Activated B cell treated with CpG ODN at 0.5 μM for 24 hours (primary cell): Measurements from ENCODE around the gene ATP2B1. TPM values are rescaled to one million over a fixed set of nuclear protein-coding genes. Genes with fewer than 3 reads are reported as not detected.
A peak's percentile ranks its signal among the peaks of the same experiment; 100 is the strongest.

Experiments
- ATAC-seq: fragments of 200-7000 bp; cut with Tn5 transposase; one replicate; pipeline ENCODE4 v1.10.0; 2021; ENCODE audit warnings: low read depth, mild to moderate bottlenecking, moderate library complexity
- CTCF ChIA-PET: fragments of 350-600 bp; sonication (Branson Sonifier 250); formaldehyde crosslinking; loops from one replicate; lab custom pipeline; 2021; ENCODE audit warnings: antibody characterized with exemption; lab: Charles Lee
- POLR2A ChIA-PET: fragments of 350-600 bp; sonication (Branson Sonifier 250); formaldehyde crosslinking; loops from one replicate; lab custom pipeline; 2021; ENCODE audit warnings: antibody characterized with exemption; lab: Charles Lee
- DNase-seq: peaks from one replicate; pipeline ENCODE4 v3.0.0; 2022
- H3K27ac Mint-ChIP-seq: one replicate; pipeline ENCODE4 v1.8.0; 2020; ENCODE audit warnings: mixed read lengths
- H3K27me3 Mint-ChIP-seq: one replicate; pipeline ENCODE4 v1.8.0; 2021; ENCODE audit warnings: mixed read lengths
- H3K36me3 Mint-ChIP-seq: one replicate; pipeline ENCODE4 v1.8.0; 2021; ENCODE audit warnings: low read depth, mixed read lengths
- H3K4me1 Mint-ChIP-seq: one replicate; pipeline ENCODE4 v1.8.0; 2021; ENCODE audit warnings: mixed read lengths
- H3K4me3 Mint-ChIP-seq: one replicate; pipeline ENCODE4 v1.8.0; 2020; ENCODE audit warnings: mild to moderate bottlenecking, mixed read lengths
- H3K9me3 Mint-ChIP-seq: one replicate; pipeline ENCODE4 v1.8.0; 2020; ENCODE audit warnings: mixed read lengths
- intact Hi-C: fragments of 100-400 bp; cut with micrococcal nuclease; formaldehyde crosslinking; loops from one replicate; pipeline ENCODE4 v1.15.1; 2024
- total RNA-seq: library from RNA; stranded (reverse); gene quantifications from 2 replicates; pipeline ENCODE4 v1.2.3, GENCODE V29; 2022
- TF ChIP-seq, protein P1 (sequence below): fragments of 200-600 bp; IDR thresholded peaks from one replicate; pipeline ENCODE4 v1.8.0; 2022; ENCODE audit warnings: antibody characterized with exemption, mild to moderate bottlenecking

The ATP2B1 gene
- total RNA-seq, 1 donor from 2014 or later, result 136 TPM

DNA sequence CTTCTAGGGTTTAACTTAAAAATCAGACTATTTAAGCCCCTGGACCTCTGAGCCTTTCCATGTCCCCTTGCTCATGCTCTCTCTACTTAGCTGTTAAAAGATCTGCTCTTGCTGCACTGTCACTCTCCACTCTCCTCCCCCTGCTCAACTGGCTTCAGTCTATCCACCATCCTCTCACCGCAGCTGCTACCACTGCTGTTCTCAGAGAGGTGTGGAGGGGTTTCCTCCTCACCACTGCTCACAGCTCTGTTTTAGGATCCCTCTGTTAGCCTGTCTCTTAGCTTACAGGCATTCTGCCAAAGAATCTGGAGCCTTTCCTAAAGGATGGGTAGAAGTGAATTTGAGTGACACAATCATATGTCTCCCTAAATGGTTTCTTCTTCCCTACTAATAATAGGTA is 43.7 kb upstream of the ATP2B1 start:
- TF ChIP-seq, protein P1, sequence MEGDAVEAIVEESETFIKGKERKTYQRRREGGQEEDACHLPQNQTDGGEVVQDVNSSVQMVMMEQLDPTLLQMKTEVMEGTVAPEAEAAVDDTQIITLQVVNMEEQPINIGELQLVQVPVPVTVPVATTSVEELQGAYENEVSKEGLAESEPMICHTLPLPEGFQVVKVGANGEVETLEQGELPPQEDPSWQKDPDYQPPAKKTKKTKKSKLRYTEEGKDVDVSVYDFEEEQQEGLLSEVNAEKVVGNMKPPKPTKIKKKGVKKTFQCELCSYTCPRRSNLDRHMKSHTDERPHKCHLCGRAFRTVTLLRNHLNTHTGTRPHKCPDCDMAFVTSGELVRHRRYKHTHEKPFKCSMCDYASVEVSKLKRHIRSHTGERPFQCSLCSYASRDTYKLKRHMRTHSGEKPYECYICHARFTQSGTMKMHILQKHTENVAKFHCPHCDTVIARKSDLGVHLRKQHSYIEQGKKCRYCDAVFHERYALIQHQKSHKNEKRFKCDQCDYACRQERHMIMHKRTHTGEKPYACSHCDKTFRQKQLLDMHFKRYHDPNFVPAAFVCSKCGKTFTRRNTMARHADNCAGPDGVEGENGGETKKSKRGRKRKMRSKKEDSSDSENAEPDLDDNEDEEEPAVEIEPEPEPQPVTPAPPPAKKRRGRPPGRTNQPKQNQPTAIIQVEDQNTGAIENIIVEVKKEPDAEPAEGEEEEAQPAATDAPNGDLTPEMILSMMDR, result no peak
- CTCF ChIA-PET, result no interaction called here
- POLR2A ChIA-PET, result interaction anchor here (0.9 to 2.6 kb wide), 5 partner anchors 9 to 266 kb away, joined by 3 to 25 read pairs (median 4); partner anchors contain the start of gene ATP2B1
- Mint-ChIP-seq H3K27ac (peak overlapping the region; percentile 74), H3K4me1 (peaks cover 41% of the 10 kb centered on the region), H3K4me3 (no peak overlapping the region), H3K27me3 (no peaks in the 10 kb centered on the region), H3K9me3 (peaks cover 5% of the 10 kb centered on the region), H3K36me3 (no peaks in the 10 kb centered on the region)
- intact Hi-C loops, result loop anchor here (1.0 kb wide), 1 partner anchor 8 kb away; no protein-coding TSS in a partner anchor
- DNase-seq (no peak), ATAC-seq (peak; percentile 79)

DNA sequence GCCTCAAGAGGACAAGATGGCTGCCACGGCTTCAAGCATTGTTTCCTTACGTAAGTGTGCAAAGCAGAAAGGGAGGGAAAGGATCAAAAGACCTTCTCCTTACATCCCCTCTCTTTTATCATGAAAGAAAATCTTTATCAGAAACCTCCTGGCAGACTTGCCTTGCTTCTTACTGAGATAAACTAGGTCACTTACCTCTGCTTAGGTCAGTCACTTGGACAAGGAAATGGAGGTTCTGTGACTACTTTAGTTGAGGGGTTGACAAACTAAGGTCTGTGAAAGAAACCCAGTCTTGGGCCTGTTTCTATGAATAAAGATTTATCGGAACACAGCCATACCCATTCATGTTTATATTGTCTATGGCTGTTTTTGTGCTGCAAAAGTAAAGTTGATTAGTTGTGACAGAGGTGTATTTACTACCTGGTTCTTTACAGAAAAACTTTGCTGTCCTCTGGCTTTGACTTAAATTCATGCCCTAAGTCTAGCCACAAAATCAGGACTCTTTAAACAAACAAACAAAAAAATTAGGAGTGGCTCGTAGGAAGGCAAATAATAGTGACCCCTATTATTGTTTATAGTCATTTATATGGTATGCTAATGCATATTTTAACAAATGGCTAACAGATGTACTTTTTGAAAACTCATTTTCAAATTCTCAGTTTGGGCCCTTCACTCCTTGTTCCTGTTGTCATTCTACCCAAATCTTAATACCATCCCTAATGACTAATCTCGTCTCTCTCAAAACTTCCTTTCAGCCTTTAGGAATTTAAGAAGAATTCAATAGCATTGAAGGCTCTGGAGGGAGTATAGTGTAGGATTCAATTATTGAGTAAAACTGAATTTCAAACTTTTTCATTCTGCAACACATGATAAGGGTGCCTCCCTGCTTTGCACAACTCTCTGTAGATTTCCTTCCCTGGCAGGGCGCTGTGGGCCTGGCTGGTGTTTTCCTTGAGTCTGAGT is 42.0 kb upstream of the ATP2B1 start:
- ChIA-PET CTCF (no interaction called here), POLR2A (no interaction called here)
- Mint-ChIP-seq H3K36me3 (no peaks in the 10 kb centered on the region), H3K4me3 (no peak overlapping the region), H3K27ac (no peak overlapping the region), H3K9me3 (no peaks in the 10 kb centered on the region), H3K4me1 (peaks cover 26% of the 10 kb centered on the region), H3K27me3 (no peaks in the 10 kb centered on the region)
- no peak for ATAC-seq
- TF ChIP-seq, protein P1, result no peak
- intact Hi-C loops, result no loop called here
- DNase-seq, result no peak

DNA sequence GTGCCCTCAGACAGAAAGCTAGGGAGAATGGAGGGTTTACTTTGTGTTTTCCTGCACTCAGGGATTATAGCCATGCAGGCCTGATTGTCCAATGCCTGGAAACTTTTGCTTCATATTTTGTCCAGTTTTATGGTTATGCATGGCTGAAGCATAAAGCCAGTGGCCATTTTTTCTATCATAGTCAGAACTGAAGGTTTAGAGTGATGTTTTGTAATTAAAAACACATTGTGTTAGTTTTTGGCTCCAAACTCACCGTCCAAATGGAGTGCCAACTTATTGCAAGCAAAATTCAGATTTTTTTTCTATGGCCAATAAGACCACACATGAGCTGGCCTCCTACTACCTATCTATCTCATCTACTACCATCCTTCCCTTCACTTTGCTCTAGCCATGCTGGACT is 40.2 kb upstream of the ATP2B1 start:
- ATAC-seq, result no peak
- DNase-seq, result no peak
- H3K27me3 Mint-ChIP-seq, result no peaks in the 10 kb centered on the region
- ChIA-PET CTCF (no interaction called here), POLR2A (interaction anchor here (0.8 kb wide), 1 partner anchor 40 kb away, joined by 3 read pairs; no protein-coding TSS in a partner anchor)
- no peaks in the 10 kb centered on the region for H3K9me3 Mint-ChIP-seq
- H3K4me3 Mint-ChIP-seq, result no peak overlapping the region
- H3K36me3 Mint-ChIP-seq, result no peaks in the 10 kb centered on the region
- peaks cover 21% of the 10 kb centered on the region for H3K4me1 Mint-ChIP-seq
- intact Hi-C loops, result no loop called here
- H3K27ac Mint-ChIP-seq, result no peak overlapping the region
- TF ChIP-seq, protein P1, result no peak

DNA sequence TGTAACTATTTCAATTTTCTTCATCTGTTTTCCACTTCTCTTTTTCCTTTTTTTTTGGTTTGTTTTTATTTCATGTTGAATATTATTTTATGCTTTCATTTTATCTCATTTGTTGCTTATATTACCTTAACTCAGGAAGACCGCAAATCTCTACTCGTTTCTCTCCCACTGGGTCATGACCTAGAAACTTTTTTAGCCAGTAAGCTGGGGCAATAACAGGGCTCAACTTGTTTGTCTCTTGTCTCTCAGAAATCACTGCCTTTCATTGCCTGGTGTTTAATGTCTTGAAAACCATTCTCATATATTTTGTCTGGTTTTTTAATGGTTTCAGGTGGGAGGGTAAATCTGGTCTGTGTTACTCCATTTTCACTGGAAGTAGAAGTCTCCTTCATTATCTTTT is 36.6 kb upstream of the ATP2B1 start:
- ChIA-PET POLR2A (no interaction called here), CTCF (no interaction called here)
- Mint-ChIP-seq H3K36me3 (peaks cover 14% of the 10 kb centered on the region), H3K9me3 (peaks cover 15% of the 10 kb centered on the region), H3K27ac (peak overlapping the region; percentile 37), H3K4me1 (peaks cover 19% of the 10 kb centered on the region), H3K27me3 (no peaks in the 10 kb centered on the region), H3K4me3 (no peak overlapping the region)
- intact Hi-C loops, result no loop called here
- DNase-seq (no peak), ATAC-seq (no peak)
- TF ChIP-seq, protein P1, result no peak

DNA sequence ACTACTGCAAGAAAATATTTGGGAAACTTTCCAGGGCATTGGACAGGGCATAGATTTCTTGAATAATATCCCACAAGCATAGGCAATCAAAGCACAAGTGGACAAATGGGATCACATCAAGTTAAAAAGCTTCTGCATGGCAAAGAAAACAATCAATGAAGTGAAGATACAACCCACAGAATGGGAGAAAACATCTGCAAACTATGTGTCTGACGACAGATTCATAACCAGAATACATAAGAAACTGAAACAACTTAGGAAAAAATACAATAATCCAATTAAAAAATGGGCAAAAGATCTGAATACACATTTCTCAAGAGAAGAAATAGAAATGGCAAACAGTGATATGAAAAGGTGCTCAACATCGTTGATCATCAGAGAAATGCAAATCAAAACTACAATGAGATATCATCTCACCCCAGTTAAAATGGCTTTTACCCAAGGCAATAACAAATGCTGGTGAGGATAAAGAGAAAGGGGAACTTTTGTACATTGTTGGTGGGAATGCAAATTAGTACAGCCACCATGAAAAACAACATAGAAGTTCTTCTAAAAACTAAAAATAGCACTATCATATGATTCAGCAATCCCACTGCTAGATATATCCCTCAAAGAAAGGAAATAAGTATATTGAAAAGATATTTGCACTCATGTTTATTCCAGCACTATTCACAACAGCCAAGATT is 33.8 kb upstream of the ATP2B1 start:
- ATAC-seq (peak; percentile 84), DNase-seq (no peak)
- Mint-ChIP-seq H3K9me3 (peaks cover 31% of the 10 kb centered on the region), H3K4me3 (peak overlapping the region; percentile 47), H3K27me3 (no peaks in the 10 kb centered on the region), H3K36me3 (peaks cover 25% of the 10 kb centered on the region), H3K4me1 (peaks cover 19% of the 10 kb centered on the region), H3K27ac (peak overlapping the region; percentile 91)
- CTCF ChIA-PET, result no interaction called here
- TF ChIP-seq, protein P1, result no peak
- intact Hi-C loops, result loop anchor here (1.0 to 2.0 kb wide), 3 partner anchors 14 to 33 kb away; no protein-coding TSS in a partner anchor
- POLR2A ChIA-PET, result interaction anchor here (1.6 kb wide), 1 partner anchor 33 kb away, joined by 7 read pairs; no protein-coding TSS in a partner anchor
